Effector memory CD4-positive, alpha-beta T cell (primary cell): ENCODE results near the gene CD8A.

Experiments used
- DNase-seq, 3 donors: peaks; one replicate each; pipeline ENCODE4 v3.0.0-alpha.2; 2020
- H3K27ac ChIP-seq: 2 replicates; pipeline ENCODE4 v1.7.0; 2013; ENCODE audit warnings: mild to moderate bottlenecking, low read length, moderate library complexity; ENCODE audit not compliant: insufficient read depth, poor library complexity, severe bottlenecking
- H3K27me3 ChIP-seq: replicated peaks from 2 replicates; pipeline ENCODE4 v1.7.0; 2013; ENCODE audit warnings: mild to moderate bottlenecking, low read length; ENCODE audit not compliant: insufficient read depth, control insufficient read depth, poor library complexity, severe bottlenecking
- H3K36me3 ChIP-seq: 2 replicates; pipeline ENCODE4 v1.7.0; 2013; ENCODE audit warnings: mild to moderate bottlenecking, low read length, moderate library complexity; ENCODE audit not compliant: control insufficient read depth, insufficient read depth
- H3K4me1 ChIP-seq: 2 replicates; pipeline ENCODE4 v1.7.0; 2013; ENCODE audit warnings: low read length, mild to moderate bottlenecking; ENCODE audit not compliant: control insufficient read depth, insufficient read depth, poor library complexity, severe bottlenecking
- H3K4me3 ChIP-seq: 2 replicates; pipeline ENCODE4 v1.7.0; 2013; ENCODE audit warnings: low read length, low read depth, mild to moderate bottlenecking; ENCODE audit not compliant: insufficient read depth, poor library complexity, severe bottlenecking
- H3K9me3 ChIP-seq: 2 replicates; pipeline ENCODE4 v1.7.0; 2013; ENCODE audit warnings: mild to moderate bottlenecking, low read length, moderate library complexity; ENCODE audit not compliant: control insufficient read depth

Gene CD8A

DNA sequence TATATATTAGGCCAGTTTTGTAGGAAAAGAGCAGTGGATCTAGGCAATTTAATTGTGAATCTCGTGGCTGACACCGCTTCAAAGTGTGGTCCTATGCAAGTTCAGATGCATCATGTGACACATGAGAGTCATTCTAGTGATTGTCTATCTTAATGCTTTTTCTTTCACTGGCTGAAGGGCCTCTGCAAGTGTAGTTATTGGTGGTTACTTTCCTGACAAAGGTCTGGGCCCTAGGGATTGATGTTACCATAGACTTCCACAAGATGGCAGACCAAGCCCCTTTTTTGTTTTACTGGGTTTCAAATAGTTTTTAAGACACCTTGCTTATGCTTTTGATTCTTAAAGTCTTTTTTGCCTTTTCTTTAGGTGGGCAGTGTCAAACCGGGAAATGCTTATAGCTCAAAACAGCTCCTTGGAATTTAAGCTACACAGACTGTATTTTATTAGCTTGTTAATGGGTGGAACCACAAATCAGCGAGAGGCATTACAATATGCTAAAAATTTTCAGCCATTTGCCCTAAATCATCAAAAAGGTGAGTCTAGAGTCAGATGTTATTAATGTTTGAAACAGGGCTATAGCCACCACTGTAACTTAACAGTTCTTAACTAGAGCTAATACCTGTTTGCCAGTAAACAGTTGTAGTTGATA, 25.9 kb downstream of the CD8A start:
- Histone ChIP-seq H3K4me1 (no peaks in the 10 kb centered on the region), H3K27me3 (no peaks in the 10 kb centered on the region), H3K27ac (no peak overlapping the region), H3K36me3 (peaks cover 33% of the 10 kb centered on the region), H3K9me3 (no peaks in the 10 kb centered on the region), H3K4me3 (no peak overlapping the region)
- no peak for DNase-seq

GRCh38 chr2:86760371-86760770, 30.3 kb downstream of the CD8A start:
- H3K36me3 ChIP-seq = peaks cover 6% of the 10 kb centered on the region
- no peaks in the 10 kb centered on the region for H3K9me3 ChIP-seq
- H3K4me3 ChIP-seq = no peak overlapping the region
- H3K4me1 ChIP-seq = no peaks in the 10 kb centered on the region
- no peak overlapping the region for H3K27ac ChIP-seq
- no peak for DNase-seq
- H3K27me3 ChIP-seq = no peaks in the 10 kb centered on the region

GRCh38 chr2:86758405-86758804, 32.3 kb downstream of the CD8A start:
- Histone ChIP-seq H3K27me3 (no peaks in the 10 kb centered on the region), H3K27ac (no peak overlapping the region), H3K9me3 (no peaks in the 10 kb centered on the region), H3K4me3 (no peak overlapping the region), H3K4me1 (no peaks in the 10 kb centered on the region), H3K36me3 (peaks cover 15% of the 10 kb centered on the region)
- DNase-seq = no peak

- H3K36me3 ChIP-seq = peaks cover 24% of the 10 kb centered on the region
- no peaks in the 10 kb centered on the region for H3K27me3 ChIP-seq
- no peak overlapping the region for H3K27ac ChIP-seq
- H3K9me3 ChIP-seq = no peaks in the 10 kb centered on the region
- DNase-seq = no peak
- H3K4me3 ChIP-seq = no peak overlapping the region
- H3K4me1 ChIP-seq = no peaks in the 10 kb centered on the region
These were observed 37.1 kb downstream of the CD8A start for GRCh38 chr2:86753606-86754005.

GRCh38 chr2:86752934-86753333, 37.8 kb downstream of the CD8A start:
- H3K27me3 ChIP-seq = no peaks in the 10 kb centered on the region
- H3K4me1 ChIP-seq = no peaks in the 10 kb centered on the region
- peaks cover 24% of the 10 kb centered on the region for H3K36me3 ChIP-seq
- H3K4me3 ChIP-seq = no peak overlapping the region
- DNase-seq = no peak
- no peak overlapping the region for H3K27ac ChIP-seq
- H3K9me3 ChIP-seq = no peaks in the 10 kb centered on the region

- no peaks in the 10 kb centered on the region for H3K27me3 ChIP-seq
- H3K27ac ChIP-seq = no peak overlapping the region
- H3K36me3 ChIP-seq = peaks cover 24% of the 10 kb centered on the region
- no peaks in the 10 kb centered on the region for H3K4me1 ChIP-seq
- H3K9me3 ChIP-seq = no peaks in the 10 kb centered on the region
- no peak overlapping the region for H3K4me3 ChIP-seq
- DNase-seq = no peak
These were observed 38.9 kb downstream of the CD8A start for GRCh38 chr2:86751778-86752177.

- no peak for DNase-seq
- no peaks in the 10 kb centered on the region for H3K4me1 ChIP-seq
- no peak overlapping the region for H3K27ac ChIP-seq
- H3K27me3 ChIP-seq = no peaks in the 10 kb centered on the region
- peaks cover 24% of the 10 kb centered on the region for H3K36me3 ChIP-seq
- no peak overlapping the region for H3K4me3 ChIP-seq
- no peaks in the 10 kb centered on the region for H3K9me3 ChIP-seq
These were observed 40.4 kb downstream of the CD8A start for GRCh38 chr2:86750240-86750839.

DNA sequence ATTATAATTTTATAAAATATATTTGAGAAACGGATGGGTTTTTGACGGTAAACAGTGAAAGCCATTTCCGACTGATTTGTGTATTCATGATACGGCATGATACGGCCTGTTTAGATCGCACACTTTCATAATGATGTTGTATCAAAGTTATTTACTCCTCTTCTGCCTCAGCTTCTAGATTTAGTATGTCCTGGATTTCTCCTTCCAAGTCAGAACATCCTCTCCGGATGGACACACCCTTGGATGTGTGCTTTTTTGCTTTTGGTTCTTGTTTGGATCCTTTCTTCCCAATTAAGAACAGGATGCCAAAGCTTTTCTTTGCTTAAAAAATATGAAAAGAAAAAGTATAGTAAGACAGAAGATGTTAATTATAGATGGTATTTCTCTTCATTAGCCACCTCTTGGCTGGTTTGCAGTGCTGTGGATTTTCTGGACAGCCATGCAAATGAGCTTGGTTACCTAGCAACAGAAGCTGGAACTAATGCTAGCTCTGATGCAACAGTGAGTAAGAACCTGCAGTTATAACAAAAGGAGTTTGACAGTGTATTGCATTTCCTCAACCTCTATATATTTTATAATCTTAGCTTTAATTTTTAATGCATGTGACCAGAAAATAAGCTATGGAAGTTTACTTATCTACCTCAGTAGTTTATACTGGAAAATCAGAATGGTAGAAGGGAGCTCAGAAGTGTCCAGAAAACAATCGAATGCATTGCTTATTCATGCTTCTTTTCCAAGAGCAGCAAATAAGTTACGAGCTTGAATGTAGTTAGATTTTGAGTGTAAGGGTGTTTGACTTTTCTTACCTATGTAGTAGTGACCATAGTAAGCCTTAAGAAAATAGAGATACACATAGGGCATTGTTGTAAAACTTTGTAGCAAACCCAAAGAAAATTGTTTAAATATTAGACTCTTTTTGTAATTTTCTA, 42.7 kb downstream of the CD8A start:
- Histone ChIP-seq H3K36me3 (peaks cover 12% of the 10 kb centered on the region), H3K27me3 (no peaks in the 10 kb centered on the region), H3K9me3 (no peaks in the 10 kb centered on the region), H3K4me1 (no peaks in the 10 kb centered on the region), H3K4me3 (no peak overlapping the region), H3K27ac (no peak overlapping the region)
- DNase-seq = no peak

DNA sequence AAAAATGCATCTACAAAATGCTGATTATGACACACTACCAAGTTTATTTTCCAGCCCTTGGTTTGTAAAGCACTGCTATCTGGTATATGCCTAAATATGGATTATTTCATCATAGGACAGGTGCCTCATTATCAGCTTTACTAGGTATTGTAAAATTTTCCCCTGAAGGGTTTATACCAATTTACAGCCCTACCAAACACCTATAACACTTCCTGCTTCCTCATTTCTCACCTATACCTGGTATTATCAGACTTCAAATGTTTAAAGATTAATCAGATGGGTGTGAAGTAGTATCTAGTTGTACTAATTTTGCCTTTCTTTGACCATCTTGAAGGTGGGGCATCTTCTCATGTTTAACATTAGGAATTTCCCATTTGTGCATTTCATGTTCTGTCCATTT, 43.8 kb downstream of the CD8A start:
- Histone ChIP-seq H3K27me3 (no peaks in the 10 kb centered on the region), H3K27ac (no peak overlapping the region), H3K36me3 (peaks cover 3% of the 10 kb centered on the region), H3K4me3 (no peak overlapping the region), H3K4me1 (no peaks in the 10 kb centered on the region), H3K9me3 (no peaks in the 10 kb centered on the region)
- DNase-seq = no peak

- Histone ChIP-seq H3K27me3 (no peaks in the 10 kb centered on the region), H3K27ac (no peak overlapping the region), H3K36me3 (peaks cover 3% of the 10 kb centered on the region), H3K4me3 (no peak overlapping the region), H3K4me1 (no peaks in the 10 kb centered on the region), H3K9me3 (no peaks in the 10 kb centered on the region)
- DNase-seq = no peak
These were observed 46.6 kb downstream of the CD8A start for GRCh38 chr2:86744152-86744551.
